CD4-positive, alpha-beta memory T cell (primary cell): ENCODE results near the gene IFNL3. TPM values are rescaled to one million over a fixed set of nuclear protein-coding genes. Genes with fewer than 3 reads are reported as not detected.
"Not testable (repeated sequence)": the region's sequence is repeated elsewhere in the genome, so short reads cannot be mapped to it uniquely, and the experiment has no call there.

Source experiments
- CTCF ChIA-PET: fragments of 350-600 bp; sonication (Branson Sonifier 250); formaldehyde crosslinking; loops from one replicate; lab custom pipeline; 2021; ENCODE audit warnings: inconsistent platforms; ENCODE audit not compliant: partially characterized antibody; lab: Charles Lee
- POLR2A ChIA-PET: fragments of 350-600 bp; sonication (Branson Sonifier 250); formaldehyde crosslinking; loops from one replicate; lab custom pipeline; 2021; ENCODE audit not compliant: partially characterized antibody; lab: Charles Lee
- DNase-seq, 5 donors: peaks; one replicate each; pipeline versions ENCODE4 v3.0.0 to v3.0.0-alpha.2; 2020 to 2022; ENCODE audit warnings: mixed read lengths in 1 of 5
- H3K27ac ChIP-seq: one replicate; pipeline ENCODE4 v1.7.0; 2013; ENCODE audit warnings: low read depth, low read length
- H3K27me3 ChIP-seq: 2 replicates; pipeline ENCODE4 v1.7.0; 2013; ENCODE audit warnings: mild to moderate bottlenecking, low read length, moderate library complexity; ENCODE audit not compliant: insufficient read depth
- H3K36me3 ChIP-seq: 2 replicates; pipeline ENCODE4 v1.7.0; 2013; ENCODE audit warnings: mild to moderate bottlenecking, low read length, moderate library complexity; ENCODE audit not compliant: insufficient read depth
- H3K4me1 ChIP-seq: 2 replicates; pipeline ENCODE4 v1.7.0; 2013; ENCODE audit warnings: mild to moderate bottlenecking, low read length, moderate library complexity; ENCODE audit not compliant: insufficient read depth
- H3K4me3 ChIP-seq, 2 donors: one replicate each; pipeline ENCODE4 v1.7.0; 2013; ENCODE audit warnings: low read length in 2 of 2, mild to moderate bottlenecking in 1 of 2
- H3K9me3 ChIP-seq, 2 donors: one replicate each; pipeline ENCODE4 v1.7.0; 2013; ENCODE audit warnings: low read length in 2 of 2, control low read depth in 1 of 2; ENCODE audit not compliant: control insufficient read depth in 1 of 2
- H3K27ac Mint-ChIP-seq, 7 donors: one replicate each; pipeline ENCODE4 v1.8.0; 2020 to 2021; ENCODE audit warnings: mixed read lengths in 7 of 7, mild to moderate bottlenecking in 6 of 7, inconsistent platforms in 3 of 7, moderate library complexity in 3 of 7
- H3K27me3 Mint-ChIP-seq, 2 donors: one replicate each; pipeline ENCODE4 v1.8.0; 2020 to 2021; ENCODE audit warnings: mixed read lengths in 2 of 2
- H3K36me3 Mint-ChIP-seq, 2 donors: one replicate each; pipeline ENCODE4 v1.8.0; 2020 to 2021; ENCODE audit warnings: mixed read lengths in 2 of 2, inconsistent platforms in 1 of 2, mild to moderate bottlenecking in 1 of 2
- H3K4me1 Mint-ChIP-seq, 4 donors: one replicate each; pipeline ENCODE4 v1.8.0; 2020 to 2021; ENCODE audit warnings: mixed read lengths in 4 of 4, mild to moderate bottlenecking in 1 of 4
- H3K4me3 Mint-ChIP-seq, 8 donors: one replicate each; pipeline ENCODE4 v1.8.0; 2020 to 2021; ENCODE audit warnings: mixed read lengths in 8 of 8, mild to moderate bottlenecking in 7 of 8, moderate library complexity in 6 of 8, inconsistent platforms in 3 of 8
- H3K9me3 Mint-ChIP-seq, 8 donors: one replicate each; pipeline ENCODE4 v1.8.0; 2020 to 2021; ENCODE audit warnings: mixed read lengths in 8 of 8, mild to moderate bottlenecking in 5 of 8, inconsistent platforms in 3 of 8, moderate library complexity in 1 of 8
- intact Hi-C: fragments of 100-400 bp; cut with micrococcal nuclease; formaldehyde crosslinking; loops from one replicate; pipeline ENCODE4 v1.15.1; 2023
- polyA plus RNA-seq, 2 donors: library from polyadenylated mRNA; unstranded; fragments of 300-500 nt; fragmentation: Illumina TruSeq; gene quantifications; one replicate each; pipeline ENCODE4 v1.2.3, GENCODE V29; 2021
- total RNA-seq, 2 experiments: library from RNA; stranded (reverse); gene quantifications; one replicate each; pipeline ENCODE4 v1.2.3, GENCODE V29; 2021

Gene IFNL3
- total and polyA plus RNA-seq, 4 experiments from 2014 or later: not detected

DNA sequence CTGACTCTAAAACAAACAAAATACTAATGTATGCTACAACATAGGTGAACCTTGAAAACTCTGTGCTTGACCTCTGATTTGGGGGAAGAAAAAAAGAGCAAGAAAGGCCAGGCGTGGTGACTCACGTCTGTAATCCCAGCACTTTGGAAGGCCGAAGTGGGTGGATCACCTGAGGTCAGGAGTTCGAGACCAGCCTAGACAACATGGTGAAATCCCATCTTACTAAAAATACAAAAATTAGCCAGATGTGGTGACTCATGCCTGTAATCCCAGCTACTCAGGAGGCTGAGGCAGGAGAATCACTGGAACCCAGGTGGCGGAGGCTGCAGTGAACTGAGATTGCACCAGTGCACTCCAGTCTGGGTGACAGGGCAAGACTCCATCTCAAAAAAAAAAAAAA, 29.1 kb upstream of the IFNL3 start:
- POLR2A ChIA-PET, H3K27ac ChIP-seq, H3K27me3 ChIP-seq, H3K36me3 Mint-ChIP-seq, H3K4me1 Mint-ChIP-seq, DNase-seq, intact Hi-C loops, H3K9me3 ChIP-seq, H3K27me3 Mint-ChIP-seq, H3K9me3 Mint-ChIP-seq, H3K4me1 ChIP-seq, H3K4me3 Mint-ChIP-seq, H3K36me3 ChIP-seq, H3K4me3 ChIP-seq, CTCF ChIA-PET: not testable (repeated sequence)
- peak overlapping the region in 1 of 7 donors; percentile 23 for H3K27ac Mint-ChIP-seq

DNA sequence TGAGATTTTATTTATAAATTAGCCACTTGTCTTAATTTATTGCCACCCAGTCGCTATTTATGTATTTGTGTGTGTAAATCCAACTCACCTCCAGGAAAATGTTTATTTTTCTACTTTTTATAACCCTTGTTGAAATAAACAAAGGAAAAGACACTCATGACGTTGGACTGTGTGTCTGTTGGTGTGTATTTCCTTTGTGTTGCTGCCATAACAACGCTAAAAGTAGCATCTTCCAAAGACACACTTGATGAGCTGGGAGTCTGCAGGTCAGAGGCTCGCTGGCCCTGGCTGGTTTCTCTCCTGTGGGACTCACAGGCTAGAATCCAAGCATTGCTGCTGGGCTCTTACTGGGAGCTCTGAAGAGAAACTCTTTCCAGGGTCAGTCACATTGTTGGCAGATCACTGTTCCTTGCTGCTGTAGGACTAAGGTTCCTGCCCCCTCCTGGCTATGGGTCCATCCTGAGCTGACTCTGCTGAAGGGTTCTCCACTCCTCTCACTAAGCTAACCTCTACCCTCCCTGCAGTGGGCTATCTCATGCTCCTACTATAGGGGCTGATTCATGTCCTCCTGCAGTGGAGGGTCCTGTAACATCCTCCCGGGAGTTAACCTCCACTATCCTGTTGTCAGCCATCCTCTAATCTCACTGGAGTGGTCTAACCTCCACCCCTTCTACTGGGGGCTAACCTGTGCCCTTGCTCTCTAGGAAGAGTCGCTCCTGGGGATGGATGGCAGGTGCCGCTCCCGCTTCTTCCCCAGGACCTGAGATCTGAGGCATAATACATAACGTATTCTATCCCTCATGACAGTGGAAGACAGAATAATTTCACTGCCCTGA, 25.4 kb upstream of the IFNL3 start:
- CTCF ChIA-PET: no interaction called here
- POLR2A ChIA-PET: no interaction called here
- Mint-ChIP-seq H3K27ac (no peak overlapping the region), H3K36me3 (no peaks in the 10 kb centered on the region), H3K4me3 (no peak overlapping the region), H3K27me3 (peaks cover 8% of the 10 kb centered on the region in 2 donors), H3K9me3 (no peaks in the 10 kb centered on the region), H3K4me1 (no peaks in the 10 kb centered on the region)
- Histone ChIP-seq H3K4me3 (no peak overlapping the region), H3K27ac (no peak overlapping the region), H3K4me1 (no peaks in the 10 kb centered on the region), H3K36me3 (no peaks in the 10 kb centered on the region), H3K27me3 (no peaks in the 10 kb centered on the region), H3K9me3 (no peaks in the 10 kb centered on the region)
- no peak for DNase-seq
- intact Hi-C loops: no loop called here

DNA sequence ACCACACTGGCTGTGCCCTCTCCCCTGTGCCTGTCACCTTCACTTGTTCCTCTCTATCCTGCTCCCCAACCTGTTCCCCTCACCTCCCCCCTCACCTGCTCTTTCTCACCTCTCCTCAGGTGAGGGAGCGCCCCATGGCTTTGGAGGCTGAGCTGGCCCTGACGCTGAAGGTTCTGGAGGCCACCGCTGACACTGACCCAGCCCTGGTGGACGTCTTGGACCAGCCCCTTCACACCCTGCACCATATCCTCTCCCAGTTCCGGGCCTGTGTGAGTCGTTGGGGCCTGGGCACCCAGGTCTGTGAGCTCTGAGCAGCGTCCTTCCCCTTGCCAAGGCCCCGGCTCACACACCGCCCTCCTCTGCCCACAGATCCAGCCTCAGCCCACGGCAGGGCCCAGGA, 24.6 kb upstream of the IFNL3 start:
- H3K4me1 Mint-ChIP-seq, H3K4me3 ChIP-seq, POLR2A ChIA-PET, H3K27me3 ChIP-seq, H3K36me3 ChIP-seq, H3K27ac ChIP-seq, CTCF ChIA-PET, H3K4me1 ChIP-seq, H3K27me3 Mint-ChIP-seq, H3K9me3 Mint-ChIP-seq, H3K36me3 Mint-ChIP-seq, intact Hi-C loops, H3K27ac Mint-ChIP-seq, H3K4me3 Mint-ChIP-seq, H3K9me3 ChIP-seq, DNase-seq: not testable (repeated sequence)

DNA sequence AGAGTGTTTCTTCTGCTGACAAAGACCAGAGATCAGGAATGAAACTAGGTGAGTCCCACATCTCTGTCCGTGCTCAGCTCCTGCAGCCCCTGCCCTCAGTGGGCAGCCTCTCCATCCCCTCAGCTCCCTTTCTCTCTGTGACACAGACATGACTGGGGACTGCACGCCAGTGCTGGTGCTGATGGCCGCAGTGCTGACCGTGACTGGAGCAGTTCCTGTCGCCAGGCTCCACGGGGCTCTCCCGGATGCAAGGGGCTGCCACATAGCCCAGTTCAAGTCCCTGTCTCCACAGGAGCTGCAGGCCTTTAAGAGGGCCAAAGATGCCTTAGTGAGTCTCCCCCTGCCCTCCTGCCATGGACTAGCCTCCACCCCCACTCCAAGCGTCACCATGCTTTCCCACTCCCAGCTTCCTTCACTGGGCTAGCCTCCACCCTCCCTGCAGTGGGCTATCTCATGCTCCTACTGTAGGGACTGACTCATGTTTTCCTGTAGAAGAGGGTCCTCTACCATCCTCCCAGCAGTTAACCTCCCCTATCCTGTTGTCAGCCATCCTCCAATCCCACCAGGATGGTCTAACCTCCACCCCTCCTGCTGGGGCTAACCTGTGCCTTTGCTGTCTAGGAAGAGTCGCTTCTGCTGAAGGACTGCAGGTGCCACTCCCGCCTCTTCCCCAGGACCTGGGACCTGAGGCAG, 23.9 kb upstream of the IFNL3 start:
- DNase-seq, H3K27me3 ChIP-seq, H3K4me3 Mint-ChIP-seq, CTCF ChIA-PET, H3K36me3 ChIP-seq, H3K4me1 ChIP-seq, H3K9me3 ChIP-seq, H3K4me3 ChIP-seq, H3K36me3 Mint-ChIP-seq, intact Hi-C loops, H3K27ac ChIP-seq, POLR2A ChIA-PET, H3K4me1 Mint-ChIP-seq, H3K9me3 Mint-ChIP-seq: not testable (repeated sequence)
- Mint-ChIP-seq H3K27me3 (peaks cover 11 to 12% of the 10 kb centered on the region in 2 donors), H3K27ac (peak overlapping the region in 1 of 7 donors; percentile 61)

DNA sequence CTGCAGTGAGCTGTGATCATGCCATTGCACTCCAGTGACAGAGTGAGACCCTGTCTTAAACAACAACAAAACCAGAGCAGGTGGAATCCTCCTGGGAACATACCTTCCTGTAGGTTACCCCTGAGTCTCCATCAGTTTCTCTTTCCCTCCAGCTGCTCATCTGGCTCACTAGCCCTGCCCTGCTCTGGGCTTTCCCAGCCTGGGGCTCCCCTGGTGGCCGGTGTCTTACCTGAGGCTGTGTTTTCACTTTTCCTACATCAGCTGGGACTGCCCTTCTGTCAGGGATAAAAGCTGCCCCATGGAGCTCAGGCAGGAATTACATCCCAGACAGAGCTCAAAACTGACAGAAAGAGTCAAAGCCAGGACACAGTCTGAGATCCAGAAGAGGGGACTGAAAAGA, 23.3 kb upstream of the IFNL3 start, which contains the start of gene IFNL2:
Gene IFNL2 (plus strand): TSS at position 312 of the 400 bp plus-strand sequence. CDS start 173 bp downstream, outside the sequence.
- H3K27ac ChIP-seq, intact Hi-C loops, DNase-seq, CTCF ChIA-PET, H3K4me3 Mint-ChIP-seq, H3K36me3 Mint-ChIP-seq, H3K9me3 Mint-ChIP-seq, H3K4me1 Mint-ChIP-seq, H3K36me3 ChIP-seq, H3K4me1 ChIP-seq, H3K9me3 ChIP-seq, POLR2A ChIA-PET, H3K4me3 ChIP-seq, H3K27me3 ChIP-seq: not testable (repeated sequence)
- Mint-ChIP-seq H3K27me3 (peaks cover 15 to 16% of the 10 kb centered on the region in 2 donors), H3K27ac (peak within 1 kb of the TSS in 1 of 7 donors; percentile 61)

DNA sequence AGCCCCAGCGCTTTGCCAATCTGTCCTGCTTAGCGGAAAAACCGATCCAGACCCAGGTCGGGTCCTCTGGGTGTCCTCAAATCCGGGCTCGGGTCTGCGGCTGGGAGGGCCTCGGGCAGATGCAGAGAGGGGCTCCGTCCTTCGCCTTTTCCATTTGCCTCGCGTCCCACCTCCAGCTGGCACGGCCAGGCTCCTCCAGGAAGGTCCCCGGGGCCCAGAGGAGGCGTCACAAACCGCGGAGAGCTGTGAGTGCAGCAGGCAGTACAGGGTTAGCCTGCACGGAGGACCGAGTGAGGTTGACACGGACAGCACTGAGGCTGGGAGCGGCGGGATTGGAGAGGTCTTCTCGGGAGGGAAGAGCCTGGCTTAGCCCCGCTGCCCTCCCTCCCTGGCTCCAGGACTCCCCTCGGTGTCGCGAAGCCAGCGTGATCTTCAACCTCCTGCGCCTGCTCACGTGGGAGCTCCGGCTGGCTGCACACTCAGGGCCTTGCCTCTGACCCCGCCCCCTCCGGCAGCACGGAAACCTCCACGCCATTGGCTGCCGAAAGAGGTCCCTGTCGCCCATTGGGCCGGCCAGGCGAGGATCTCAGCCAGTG, 20.6 kb upstream of the IFNL3 start:
- peak overlapping the region in 1 of 8 donors; percentile 46 for H3K4me3 Mint-ChIP-seq
- CTCF ChIA-PET: no interaction called here

More for the DNA sequence above, 20.6 kb upstream of the IFNL3 start:
- peaks cover 18% of the 10 kb centered on the region for H3K27me3 ChIP-seq
- Mint-ChIP-seq H3K4me1 (peaks cover 3 to 8% (median 5%) of the 10 kb centered on the region in 4 donors), H3K27ac (no peak overlapping the region), H3K27me3 (peaks cover 22 to 23% of the 10 kb centered on the region in 2 donors), H3K9me3 (no peaks in the 10 kb centered on the region), H3K36me3 (no peaks in the 10 kb centered on the region)
- no peak overlapping the region for H3K4me3 ChIP-seq
- intact Hi-C loops: no loop called here
- H3K4me1 ChIP-seq: no peaks in the 10 kb centered on the region
- H3K36me3 ChIP-seq: no peaks in the 10 kb centered on the region
- H3K9me3 ChIP-seq: no peaks in the 10 kb centered on the region
- no peak for DNase-seq
- POLR2A ChIA-PET: no interaction called here
- H3K27ac ChIP-seq: no peak overlapping the region
